Progenitor cell of endocrine pancreas (in vitro differentiated cells): ENCODE data around the gene RBL1. TPM values are rescaled to one million over a fixed set of nuclear protein-coding genes. Genes with fewer than 3 reads are reported as not detected.
"Not testable (repeated sequence)": the region's sequence is repeated elsewhere in the genome, so short reads cannot be mapped to it uniquely, and the experiment has no call there.

Source experiments
- DNase-seq: peaks from one replicate; pipeline ENCODE4 v3.0.0; 2021; ENCODE audit warnings: low spot score; ENCODE audit not compliant: unreplicated experiment
- H3K27ac Mint-ChIP-seq: 2 replicates; pipeline ENCODE4 v1.8.0; 2021; ENCODE audit warnings: mild to moderate bottlenecking, moderate library complexity, mixed read lengths
- H3K27me3 Mint-ChIP-seq: 2 replicates; pipeline ENCODE4 v1.8.0; 2021; ENCODE audit warnings: mixed read lengths
- H3K36me3 Mint-ChIP-seq: 2 replicates; pipeline ENCODE4 v1.8.0; 2022; ENCODE audit warnings: mixed read lengths; ENCODE audit not compliant: insufficient read depth
- H3K4me1 Mint-ChIP-seq: 2 replicates; pipeline ENCODE4 v1.8.0; 2021; ENCODE audit warnings: low read depth, mixed read lengths
- H3K4me3 Mint-ChIP-seq: 2 replicates; pipeline ENCODE4 v1.8.0; 2021; ENCODE audit warnings: low read depth, mild to moderate bottlenecking, moderate library complexity, mixed read lengths
- H3K9me3 Mint-ChIP-seq: 2 replicates; pipeline ENCODE4 v1.8.0; 2021; ENCODE audit warnings: low read depth, mixed read lengths
- total RNA-seq: library from RNA; stranded (reverse); gene quantifications from 2 replicates; pipeline ENCODE4 v1.2.1, GENCODE V29; 2021
- TF ChIP-seq, protein P1 (sequence below): fragments of 200-600 bp; sonication (generic); IDR thresholded peaks from one replicate; pipeline ENCODE4 v1.5.0; 2021; ENCODE audit warnings: antibody characterized with exemption, mild to moderate bottlenecking; ENCODE audit not compliant: unreplicated experiment

RBL1 gene
- total RNA-seq, 1 donor from 2014 or later, result 13.3 TPM

DNA sequence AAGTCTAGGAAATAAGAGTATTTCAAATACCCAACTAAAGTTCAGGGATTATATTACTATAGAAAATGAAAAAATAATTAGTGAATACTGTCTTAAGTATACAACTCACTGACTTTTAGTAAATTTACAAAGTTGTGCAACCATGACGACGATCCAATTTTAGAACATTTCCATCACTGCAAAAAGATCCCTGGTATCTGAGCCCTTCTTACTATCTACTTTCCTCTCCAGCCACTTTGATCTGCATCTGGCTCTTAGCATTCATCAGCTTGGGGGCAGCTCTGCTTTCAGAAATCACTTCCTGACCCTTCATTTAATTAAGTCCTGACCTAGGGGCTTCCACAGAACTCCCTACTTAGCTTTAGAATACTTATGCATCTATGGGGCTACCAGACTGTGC is 38.2 kb upstream of the RBL1 start:
- Mint-ChIP-seq H3K36me3 (no peaks in the 10 kb centered on the region), H3K9me3 (no peaks in the 10 kb centered on the region), H3K4me1 (no peaks in the 10 kb centered on the region), H3K27me3 (peaks cover 3% of the 10 kb centered on the region), H3K27ac (no peak overlapping the region), H3K4me3 (no peak overlapping the region)
- no peak for DNase-seq
- TF ChIP-seq, protein P1, sequence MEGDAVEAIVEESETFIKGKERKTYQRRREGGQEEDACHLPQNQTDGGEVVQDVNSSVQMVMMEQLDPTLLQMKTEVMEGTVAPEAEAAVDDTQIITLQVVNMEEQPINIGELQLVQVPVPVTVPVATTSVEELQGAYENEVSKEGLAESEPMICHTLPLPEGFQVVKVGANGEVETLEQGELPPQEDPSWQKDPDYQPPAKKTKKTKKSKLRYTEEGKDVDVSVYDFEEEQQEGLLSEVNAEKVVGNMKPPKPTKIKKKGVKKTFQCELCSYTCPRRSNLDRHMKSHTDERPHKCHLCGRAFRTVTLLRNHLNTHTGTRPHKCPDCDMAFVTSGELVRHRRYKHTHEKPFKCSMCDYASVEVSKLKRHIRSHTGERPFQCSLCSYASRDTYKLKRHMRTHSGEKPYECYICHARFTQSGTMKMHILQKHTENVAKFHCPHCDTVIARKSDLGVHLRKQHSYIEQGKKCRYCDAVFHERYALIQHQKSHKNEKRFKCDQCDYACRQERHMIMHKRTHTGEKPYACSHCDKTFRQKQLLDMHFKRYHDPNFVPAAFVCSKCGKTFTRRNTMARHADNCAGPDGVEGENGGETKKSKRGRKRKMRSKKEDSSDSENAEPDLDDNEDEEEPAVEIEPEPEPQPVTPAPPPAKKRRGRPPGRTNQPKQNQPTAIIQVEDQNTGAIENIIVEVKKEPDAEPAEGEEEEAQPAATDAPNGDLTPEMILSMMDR, result no peak

DNA sequence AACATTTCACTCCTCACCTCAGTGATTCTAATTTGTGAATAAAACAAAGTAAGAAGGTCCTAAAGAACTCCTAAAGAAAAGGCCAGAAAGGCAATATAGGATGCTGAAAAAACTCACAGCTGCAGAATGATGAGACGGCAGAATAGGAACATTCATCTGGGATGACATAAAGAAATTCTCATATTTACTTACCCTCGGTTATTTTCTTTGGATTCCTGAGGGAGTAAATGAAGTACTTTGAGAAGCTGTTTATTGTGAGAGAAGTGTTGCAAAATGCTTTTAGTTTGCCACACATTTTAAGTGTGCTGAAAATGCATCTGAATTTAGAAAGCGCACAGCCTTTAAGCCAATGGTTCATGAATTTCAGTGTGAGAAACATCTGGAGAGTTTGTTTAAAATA is 35.7 kb upstream of the RBL1 start:
- no peaks in the 10 kb centered on the region for H3K9me3 Mint-ChIP-seq
- H3K36me3 Mint-ChIP-seq, result no peaks in the 10 kb centered on the region
- H3K27ac Mint-ChIP-seq, result no peak overlapping the region
- no peak overlapping the region for H3K4me3 Mint-ChIP-seq
- H3K27me3 Mint-ChIP-seq, result peaks cover 3% of the 10 kb centered on the region
- TF ChIP-seq, protein P1, result no peak
- H3K4me1 Mint-ChIP-seq, result no peaks in the 10 kb centered on the region
- DNase-seq, result no peak

DNA sequence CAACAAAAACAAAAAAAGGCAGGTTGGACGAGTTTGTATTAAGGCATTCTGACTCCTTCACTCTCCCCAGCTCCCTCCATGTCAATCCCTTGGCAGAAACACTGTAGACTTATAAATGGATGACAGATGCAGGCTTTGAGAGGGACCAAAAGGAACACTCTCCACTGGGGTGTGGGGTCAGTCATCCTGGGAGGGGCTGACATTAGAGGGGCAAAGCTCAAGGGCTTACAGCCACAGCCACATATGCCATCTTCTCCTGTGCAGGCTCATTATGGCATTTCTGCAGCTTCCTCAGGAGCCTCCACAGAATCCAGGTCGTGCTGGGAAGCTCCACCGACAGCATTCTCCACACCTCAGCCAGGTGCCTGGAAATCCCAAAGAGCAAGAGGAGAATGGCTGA is 33.0 kb upstream of the RBL1 start:
- Mint-ChIP-seq H3K4me1 (no peaks in the 10 kb centered on the region), H3K9me3 (no peaks in the 10 kb centered on the region), H3K27me3 (peaks cover 3% of the 10 kb centered on the region), H3K27ac (no peak overlapping the region), H3K36me3 (no peaks in the 10 kb centered on the region), H3K4me3 (no peak overlapping the region)
- no peak for DNase-seq
- TF ChIP-seq, protein P1, result no peak

DNA sequence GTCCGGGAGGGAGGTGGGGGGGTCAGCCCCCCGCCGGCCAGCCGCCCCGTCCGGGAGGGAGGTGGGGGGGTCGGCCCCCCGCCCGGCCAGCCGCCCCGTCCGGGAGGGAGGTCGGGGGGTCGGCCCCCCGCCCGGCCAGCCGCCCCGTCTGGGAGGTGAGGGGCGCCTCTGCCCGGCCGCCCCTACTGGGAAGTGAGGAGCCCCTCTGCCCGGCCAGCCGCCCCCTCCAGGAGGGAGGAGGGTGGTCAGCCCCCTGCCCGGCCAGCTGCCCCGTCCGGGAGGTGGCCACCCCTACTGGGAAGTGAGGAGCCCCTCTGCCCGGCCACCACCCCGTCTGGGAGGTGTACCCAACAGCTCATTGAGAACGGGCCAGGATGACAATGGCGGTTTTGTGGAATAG is 30.5 kb upstream of the RBL1 start:
- H3K27me3 Mint-ChIP-seq, H3K4me3 Mint-ChIP-seq, H3K36me3 Mint-ChIP-seq: not testable (repeated sequence)

DNA sequence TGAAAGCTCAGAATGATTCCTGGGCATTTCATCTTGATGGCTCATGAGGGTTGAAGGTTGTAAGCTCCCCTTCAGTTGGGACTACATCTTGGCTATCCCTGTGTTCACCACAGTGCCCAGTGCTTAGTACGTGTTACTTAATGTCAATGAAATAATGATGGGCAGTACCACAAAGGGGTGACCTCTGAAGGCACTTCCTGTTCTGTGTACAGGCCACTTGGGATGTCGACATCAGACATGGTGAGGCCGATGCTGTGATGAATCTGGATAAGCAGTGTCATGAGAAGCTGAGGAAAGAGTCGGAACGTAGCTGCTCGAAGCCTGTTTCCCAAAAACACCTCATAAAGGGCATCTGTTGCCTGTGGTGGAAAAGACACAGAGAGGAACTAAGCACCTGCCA is 27.6 kb upstream of the RBL1 start:
- Mint-ChIP-seq H3K27me3 (no peaks in the 10 kb centered on the region), H3K36me3 (no peaks in the 10 kb centered on the region), H3K4me3 (no peak overlapping the region), H3K4me1 (no peaks in the 10 kb centered on the region), H3K27ac (no peak overlapping the region), H3K9me3 (no peaks in the 10 kb centered on the region)
- no peak for DNase-seq
- TF ChIP-seq, protein P1, result no peak

More for the DNA sequence above, 30.5 kb upstream of the RBL1 start:
- H3K27ac Mint-ChIP-seq, H3K4me1 Mint-ChIP-seq, H3K9me3 Mint-ChIP-seq, DNase-seq: not testable (repeated sequence)

DNA sequence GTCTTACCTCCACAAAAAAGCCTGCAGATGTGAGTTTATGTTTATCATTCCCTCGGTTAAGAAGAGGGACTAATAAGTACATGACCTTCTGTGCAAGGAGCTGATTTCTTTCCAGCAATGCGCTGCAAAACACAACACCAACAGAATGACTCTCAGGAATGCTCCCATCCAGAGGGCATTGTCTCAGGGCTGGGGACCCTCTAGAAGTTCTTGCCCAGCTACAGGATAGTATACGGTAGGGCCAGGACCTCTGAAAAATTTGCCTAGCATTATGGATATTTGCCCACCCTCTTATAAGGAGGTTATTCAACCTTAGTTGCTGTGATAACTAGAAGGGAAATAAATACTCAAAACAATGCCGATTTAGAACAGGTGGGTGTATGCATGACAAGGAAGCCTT is 24.7 kb upstream of the RBL1 start:
- no peaks in the 10 kb centered on the region for H3K36me3 Mint-ChIP-seq
- H3K27me3 Mint-ChIP-seq, result no peaks in the 10 kb centered on the region
- H3K4me1 Mint-ChIP-seq, result no peaks in the 10 kb centered on the region
- no peak overlapping the region for H3K27ac Mint-ChIP-seq
- H3K4me3 Mint-ChIP-seq, result no peak overlapping the region
- DNase-seq, result no peak
- TF ChIP-seq, protein P1, result no peak
- no peaks in the 10 kb centered on the region for H3K9me3 Mint-ChIP-seq
